Fibroblast of lung (primary cell): ENCODE measurements around the gene AQP5. TPM values are rescaled to one million over a fixed set of nuclear protein-coding genes. Genes with fewer than 3 reads are reported as not detected.

Experiments
- DNase-seq, 2 donors: peaks; one replicate each; pipeline versions ENCODE4 v3.0.0 to v3.0.0-alpha.2; 2010; ENCODE audit warnings: low read depth in 2 of 2
- H2AFZ ChIP-seq: 2 replicates; pipeline ENCODE4 v1.5.1; 2012; ENCODE audit warnings: low read length, control low read depth, inconsistent platforms
- H3K27ac ChIP-seq: 2 replicates; pipeline ENCODE4 v1.5.1; 2011; ENCODE audit warnings: low read length, control low read depth; ENCODE audit not compliant: insufficient read depth
- H3K27me3 ChIP-seq: 2 replicates; pipeline ENCODE4 v1.5.1; 2011; ENCODE audit warnings: mild to moderate bottlenecking, low read length; ENCODE audit not compliant: control insufficient read depth, insufficient read depth
- H3K36me3 ChIP-seq: 2 replicates; pipeline ENCODE4 v1.5.1; 2011; ENCODE audit warnings: low read length; ENCODE audit not compliant: control insufficient read depth, insufficient read depth
- H3K4me1 ChIP-seq: 2 replicates; pipeline ENCODE4 v1.5.1; 2011; ENCODE audit warnings: low read length; ENCODE audit not compliant: control insufficient read depth, insufficient read depth; ENCODE audit errors: extremely low read depth
- H3K4me2 ChIP-seq: 2 replicates; pipeline ENCODE4 v1.5.1; 2011; ENCODE audit warnings: low read length, control low read depth; ENCODE audit not compliant: insufficient read depth; ENCODE audit errors: extremely low read depth
- H3K4me3 ChIP-seq, 4 experiments: fragments of 200-600 bp in 1 of 4; sonication (generic) in 1 of 4; replicated peaks in 1 of 4; 2 replicates each; pipeline ENCODE4 v1.5.1; 2011 to 2016; ENCODE audit warnings: low read length in 4 of 4, low read depth in 3 of 4, mild to moderate bottlenecking in 3 of 4, control low read depth in 2 of 4, inconsistent platforms in 1 of 4, mixed read lengths in 1 of 4; ENCODE audit not compliant: insufficient read depth in 1 of 4; ENCODE audit errors: control extremely low read depth in 1 of 4
- H3K79me2 ChIP-seq: 2 replicates; pipeline ENCODE4 v1.5.1; 2012; ENCODE audit warnings: mild to moderate bottlenecking, low read length, inconsistent platforms; ENCODE audit not compliant: control insufficient read depth, insufficient read depth
- H3K9ac ChIP-seq: 2 replicates; pipeline ENCODE4 v1.5.1; 2011; ENCODE audit warnings: mild to moderate bottlenecking, low read length, control low read depth; ENCODE audit not compliant: insufficient read depth
- H3K9me3 ChIP-seq: 2 replicates; pipeline ENCODE4 v1.5.1; 2012; ENCODE audit warnings: low read depth, low read length; ENCODE audit not compliant: control insufficient read depth, insufficient read depth
- H4K20me1 ChIP-seq: 2 replicates; pipeline ENCODE4 v1.5.1; 2011; ENCODE audit warnings: low read length; ENCODE audit not compliant: control insufficient read depth, insufficient read depth; ENCODE audit errors: extremely low read depth
- EZH2 ChIP-seq: IDR thresholded peaks from 2 replicates; pipeline ENCODE4 v1.5.1; 2012; ENCODE audit warnings: low read length, control low read depth, mild to moderate bottlenecking; ENCODE audit errors: missing control alignments
- polyA plus RNA-seq, 2 donors: library from polyadenylated mRNA; depleted of rRNA in 1 of 2; stranded (reverse) in 1 of 2; unstranded in 1 of 2; fragments of >200 nt; gene quantifications; 2 replicates each; pipeline ENCODE4 v1.2.1, GENCODE V29; 2011 to 2012; ENCODE audit warnings: missing spikeins in 1 of 2
- total RNA-seq: library from RNA; depleted of rRNA; stranded (reverse); fragments of >200 nt; gene quantifications from 2 replicates; pipeline ENCODE4 v1.2.1, GENCODE V29; 2014
- TF ChIP-seq, protein P1 (sequence below), 2 donors: IDR thresholded peaks in 1 of 2; conservative IDR thresholded peaks in 1 of 2; 1 replicate in 1 of 2; 2 replicates in 1 of 2; pipeline ENCODE4 v1.5.1; 2011 to 2012; ENCODE audit warnings: low read length in 2 of 2, control low read depth in 1 of 2, inconsistent platforms in 1 of 2, low read depth in 1 of 2, mild to moderate bottlenecking in 1 of 2

Gene AQP5
- total and polyA plus RNA-seq, 2 donors (not counting 1 experiment from before 2014, with no cell fraction given), result not detected

DNA sequence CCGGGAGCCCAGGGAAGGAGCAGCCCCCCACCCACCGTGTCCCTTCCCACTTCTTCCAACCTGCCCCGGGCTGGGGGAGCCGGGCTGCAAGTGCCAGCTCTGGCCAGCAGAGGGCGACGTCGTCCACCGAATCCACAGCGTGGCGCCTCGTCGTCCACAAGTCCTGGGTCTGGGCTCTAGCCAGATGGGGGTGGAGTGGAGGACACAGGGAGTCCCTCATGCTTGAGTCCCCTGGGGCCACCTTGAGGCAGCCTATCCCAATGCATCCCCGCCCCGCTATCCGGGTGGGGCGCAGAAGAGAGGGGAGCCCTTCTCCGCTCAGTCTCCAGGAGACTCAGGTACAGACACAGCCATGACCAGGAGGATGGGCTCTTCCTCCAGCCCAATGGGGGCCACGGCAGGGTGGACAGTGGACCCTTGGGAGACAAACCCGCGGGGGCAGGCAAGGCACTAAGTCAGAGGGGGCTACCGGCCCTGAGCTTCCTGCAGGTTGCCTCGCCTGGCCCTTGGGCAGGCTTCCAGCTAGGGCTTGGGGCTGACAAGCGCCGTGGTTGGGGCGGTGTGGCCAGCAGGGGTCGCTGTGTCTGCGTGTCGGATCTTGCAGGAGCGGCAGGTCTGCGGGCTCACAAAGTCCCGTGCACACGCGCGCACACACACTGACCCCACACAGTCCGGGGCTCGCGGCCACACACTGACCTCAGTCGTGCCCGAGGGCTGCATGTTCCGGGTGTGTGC, 5.5 kb downstream of the AQP5 start:
- peak overlapping the region; percentile 73 for H2AFZ ChIP-seq
- H3K9ac ChIP-seq, result peak overlapping the region; percentile 2
- peak overlapping the region; percentile 41 to 58 (median 48) for H3K4me3 ChIP-seq
- H3K27ac ChIP-seq, result no peak overlapping the region
- peak; percentile 70 to 84 for DNase-seq
- H4K20me1 ChIP-seq, result no peaks in the 10 kb centered on the region
- H3K9me3 ChIP-seq, result no peaks in the 10 kb centered on the region
- no peaks in the 10 kb centered on the region for H3K79me2 ChIP-seq
- H3K36me3 ChIP-seq, result no peaks in the 10 kb centered on the region
- H3K4me2 ChIP-seq, result peak overlapping the region; percentile 64
- peaks cover 51% of the 10 kb centered on the region for H3K27me3 ChIP-seq
- TF ChIP-seq, protein P1, sequence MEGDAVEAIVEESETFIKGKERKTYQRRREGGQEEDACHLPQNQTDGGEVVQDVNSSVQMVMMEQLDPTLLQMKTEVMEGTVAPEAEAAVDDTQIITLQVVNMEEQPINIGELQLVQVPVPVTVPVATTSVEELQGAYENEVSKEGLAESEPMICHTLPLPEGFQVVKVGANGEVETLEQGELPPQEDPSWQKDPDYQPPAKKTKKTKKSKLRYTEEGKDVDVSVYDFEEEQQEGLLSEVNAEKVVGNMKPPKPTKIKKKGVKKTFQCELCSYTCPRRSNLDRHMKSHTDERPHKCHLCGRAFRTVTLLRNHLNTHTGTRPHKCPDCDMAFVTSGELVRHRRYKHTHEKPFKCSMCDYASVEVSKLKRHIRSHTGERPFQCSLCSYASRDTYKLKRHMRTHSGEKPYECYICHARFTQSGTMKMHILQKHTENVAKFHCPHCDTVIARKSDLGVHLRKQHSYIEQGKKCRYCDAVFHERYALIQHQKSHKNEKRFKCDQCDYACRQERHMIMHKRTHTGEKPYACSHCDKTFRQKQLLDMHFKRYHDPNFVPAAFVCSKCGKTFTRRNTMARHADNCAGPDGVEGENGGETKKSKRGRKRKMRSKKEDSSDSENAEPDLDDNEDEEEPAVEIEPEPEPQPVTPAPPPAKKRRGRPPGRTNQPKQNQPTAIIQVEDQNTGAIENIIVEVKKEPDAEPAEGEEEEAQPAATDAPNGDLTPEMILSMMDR (conservative IDR thresholded peaks at IDR 0.05 in 1 of 2, IDR thresholded peaks at IDR 0.05 in 1 of 2; ENCODE audit: low read depth in 1 of 2, low read length in 2 of 2), result peak; percentile 66 to 88
- no peak for TF ChIP-seq EZH2
- H3K4me1 ChIP-seq, result peaks cover 2% of the 10 kb centered on the region

DNA sequence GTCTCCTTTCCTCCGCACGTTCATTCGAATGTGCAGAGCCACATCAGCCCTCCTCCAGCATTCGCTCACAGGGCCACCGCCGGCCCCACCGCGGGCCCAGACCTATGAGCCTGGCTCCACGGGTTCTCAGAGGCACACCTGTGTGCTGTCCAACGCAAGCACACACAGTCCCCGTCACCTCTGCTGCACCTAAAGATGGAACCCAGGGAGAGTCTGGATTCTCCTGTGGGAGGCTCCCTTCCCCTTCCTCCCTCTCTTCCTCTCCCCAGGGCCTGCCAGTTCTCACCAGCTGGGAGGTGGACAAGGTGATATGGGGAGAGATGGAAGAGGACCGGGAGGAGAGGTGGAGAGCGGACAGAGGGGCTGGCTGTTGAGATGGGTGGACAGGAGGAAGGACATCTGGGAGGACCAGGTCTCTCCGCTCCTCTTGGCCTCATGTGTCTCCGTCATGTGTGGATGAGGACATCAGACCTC, 6.1 kb downstream of the AQP5 start:
- H3K4me1 ChIP-seq, result peaks cover 2% of the 10 kb centered on the region
- H2AFZ ChIP-seq, result peak overlapping the region; percentile 55
- peak overlapping the region; percentile 2 for H3K9ac ChIP-seq
- peak overlapping the region in 3 of 4 experiments; percentile 12 to 47 (median 41) for H3K4me3 ChIP-seq
- TF ChIP-seq, protein P1 (conservative IDR thresholded peaks at IDR 0.05 in 1 of 2, IDR thresholded peaks at IDR 0.05 in 1 of 2; ENCODE audit: low read depth in 1 of 2, low read length in 2 of 2), result no peak
- no peak for TF ChIP-seq EZH2
- no peak overlapping the region for H3K27ac ChIP-seq
- H4K20me1 ChIP-seq, result no peaks in the 10 kb centered on the region
- no peaks in the 10 kb centered on the region for H3K79me2 ChIP-seq
- H3K4me2 ChIP-seq, result peak overlapping the region; percentile 64
- DNase-seq, result no peak
- H3K27me3 ChIP-seq, result peaks cover 53% of the 10 kb centered on the region
- H3K36me3 ChIP-seq, result no peaks in the 10 kb centered on the region
- H3K9me3 ChIP-seq, result no peaks in the 10 kb centered on the region

DNA sequence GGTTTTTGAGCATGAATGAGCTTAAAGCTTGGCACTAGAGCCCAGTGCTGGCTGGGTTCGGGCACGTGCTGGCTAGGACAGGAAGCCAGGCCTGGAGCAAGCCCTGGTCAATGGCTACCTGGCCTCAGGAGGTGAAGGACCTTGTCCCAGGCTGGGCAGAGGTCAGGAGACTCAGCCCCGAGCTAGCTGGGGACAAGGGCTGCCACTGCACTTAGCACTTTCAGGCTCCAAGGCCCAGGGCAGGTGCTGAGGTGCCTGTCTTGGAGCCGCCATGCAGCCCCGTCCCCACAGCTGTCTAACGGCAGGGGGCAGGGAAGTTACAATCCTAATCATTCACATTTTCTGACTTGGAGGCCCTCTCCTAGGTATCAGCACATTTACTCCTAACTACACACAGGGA, 6.8 kb downstream of the AQP5 start:
- H2AFZ ChIP-seq, result no peak overlapping the region
- peaks cover 52% of the 10 kb centered on the region for H3K27me3 ChIP-seq
- H3K4me3 ChIP-seq, result no peak overlapping the region
- H3K9ac ChIP-seq, result no peak overlapping the region
- no peaks in the 10 kb centered on the region for H3K79me2 ChIP-seq
- H3K9me3 ChIP-seq, result no peaks in the 10 kb centered on the region
- DNase-seq, result no peak
- H3K36me3 ChIP-seq, result no peaks in the 10 kb centered on the region
- peaks cover 2% of the 10 kb centered on the region for H3K4me1 ChIP-seq
- H3K4me2 ChIP-seq, result no peak overlapping the region
- H4K20me1 ChIP-seq, result no peaks in the 10 kb centered on the region
- no peak overlapping the region for H3K27ac ChIP-seq
- TF ChIP-seq EZH2, result no peak
- TF ChIP-seq, protein P1 (conservative IDR thresholded peaks at IDR 0.05 in 1 of 2, IDR thresholded peaks at IDR 0.05 in 1 of 2; ENCODE audit: low read depth in 1 of 2, low read length in 2 of 2), result no peak
